ENCODE measurements around the gene TBCC. TPM values are rescaled to one million over a fixed set of nuclear protein-coding genes. Genes with fewer than 3 reads are reported as not detected.

TBCC gene
- total and polyA plus RNA-seq, 7 donors = 13.1 to 41.3 (median 19.1) TPM

- intact Hi-C loops (cut with DNase I) = loop anchor here (2.0 to 10.0 kb wide), 3 partner anchors 67 to 150 kb away; partner anchors contain the start of gene RPL7L1 (in 2 of the 2)
- TF ChIP-seq, protein P1, sequence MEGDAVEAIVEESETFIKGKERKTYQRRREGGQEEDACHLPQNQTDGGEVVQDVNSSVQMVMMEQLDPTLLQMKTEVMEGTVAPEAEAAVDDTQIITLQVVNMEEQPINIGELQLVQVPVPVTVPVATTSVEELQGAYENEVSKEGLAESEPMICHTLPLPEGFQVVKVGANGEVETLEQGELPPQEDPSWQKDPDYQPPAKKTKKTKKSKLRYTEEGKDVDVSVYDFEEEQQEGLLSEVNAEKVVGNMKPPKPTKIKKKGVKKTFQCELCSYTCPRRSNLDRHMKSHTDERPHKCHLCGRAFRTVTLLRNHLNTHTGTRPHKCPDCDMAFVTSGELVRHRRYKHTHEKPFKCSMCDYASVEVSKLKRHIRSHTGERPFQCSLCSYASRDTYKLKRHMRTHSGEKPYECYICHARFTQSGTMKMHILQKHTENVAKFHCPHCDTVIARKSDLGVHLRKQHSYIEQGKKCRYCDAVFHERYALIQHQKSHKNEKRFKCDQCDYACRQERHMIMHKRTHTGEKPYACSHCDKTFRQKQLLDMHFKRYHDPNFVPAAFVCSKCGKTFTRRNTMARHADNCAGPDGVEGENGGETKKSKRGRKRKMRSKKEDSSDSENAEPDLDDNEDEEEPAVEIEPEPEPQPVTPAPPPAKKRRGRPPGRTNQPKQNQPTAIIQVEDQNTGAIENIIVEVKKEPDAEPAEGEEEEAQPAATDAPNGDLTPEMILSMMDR (IDR thresholded peaks at IDR 0.05) = no peak
- H3K4me3 ChIP-seq = peak overlapping the region; percentile 75
- WGBS, 3 donors = 75 to 76% (median 75%) methylated on average over 15 to 22 of the region's 22 CpGs
- peak overlapping the region; percentile 58 for H3K27ac ChIP-seq
- ATAC-seq = no peak
- peak in 1 of 2 donors; percentile 31 for DNase-seq
- H3K36me3 ChIP-seq (ENCODE audit: insufficient read depth in 1 of 2, low read depth in 1 of 2) = no peaks in the 10 kb centered on the region
- H3K9me3 ChIP-seq = no peaks in the 10 kb centered on the region
- no peaks in the 10 kb centered on the region for H3K27me3 ChIP-seq (ENCODE audit: insufficient read depth in 3 of 3, low read length in 2 of 3)
- peaks cover 7% of the 10 kb centered on the region for H3K4me1 ChIP-seq
Observed at GRCh38 chr6:42727627-42728026, 18.3 kb downstream of the TBCC start.

- Histone ChIP-seq H3K27ac (peak overlapping the region; percentile 58), H3K4me3 (peak overlapping the region; percentile 75), H3K36me3 (ENCODE audit: insufficient read depth in 1 of 2, low read depth in 1 of 2) (no peaks in the 10 kb centered on the region), H3K9me3 (no peaks in the 10 kb centered on the region), H3K27me3 (ENCODE audit: insufficient read depth in 3 of 3, low read length in 2 of 3) (no peaks in the 10 kb centered on the region), H3K4me1 (peaks cover 7% of the 10 kb centered on the region)
- TF ChIP-seq, protein P1 (IDR thresholded peaks at IDR 0.05) = no peak
- intact Hi-C loops (cut with DNase I) = loop anchor here (2.0 to 10.0 kb wide), 3 partner anchors 66 to 150 kb away; partner anchors contain the start of gene RPL7L1 (in 2 of the 2)
- DNase-seq = peak; percentile 44 to 67
- WGBS, 3 donors = 18 to 24% (median 19%) methylated on average over 51 to 52 of the region's 52 CpGs
- ATAC-seq = peak; percentile 50 to 59 (median 55)
Observed at GRCh38 chr6:42727087-42727611, 18.8 kb downstream of the TBCC start.

GRCh38 chr6:42726485-42727086, 19.3 kb downstream of the TBCC start:
- intact Hi-C loops (cut with DNase I) = loop anchor here (2.0 to 10.0 kb wide), 3 partner anchors 66 to 151 kb away; partner anchors contain the start of gene RPL7L1 (in 2 of the 2)
- H3K27me3 ChIP-seq (ENCODE audit: insufficient read depth in 3 of 3, low read length in 2 of 3) = no peaks in the 10 kb centered on the region
- no peaks in the 10 kb centered on the region for H3K36me3 ChIP-seq (ENCODE audit: insufficient read depth in 1 of 2, low read depth in 1 of 2)
- WGBS, 3 donors = 1 to 3% (median 3%) methylated on average over 14 of the region's 14 CpGs
- peak overlapping the region; percentile 58 for H3K27ac ChIP-seq
- ATAC-seq (peak; percentile 93 to 97 (median 96)), DNase-seq (peak; percentile 63 to 80)
- H3K9me3 ChIP-seq = no peaks in the 10 kb centered on the region
- H3K4me3 ChIP-seq = peak overlapping the region; percentile 75
- TF ChIP-seq, protein P1 (IDR thresholded peaks at IDR 0.05) = peak; percentile 95
- peaks cover 7% of the 10 kb centered on the region for H3K4me1 ChIP-seq

DNA sequence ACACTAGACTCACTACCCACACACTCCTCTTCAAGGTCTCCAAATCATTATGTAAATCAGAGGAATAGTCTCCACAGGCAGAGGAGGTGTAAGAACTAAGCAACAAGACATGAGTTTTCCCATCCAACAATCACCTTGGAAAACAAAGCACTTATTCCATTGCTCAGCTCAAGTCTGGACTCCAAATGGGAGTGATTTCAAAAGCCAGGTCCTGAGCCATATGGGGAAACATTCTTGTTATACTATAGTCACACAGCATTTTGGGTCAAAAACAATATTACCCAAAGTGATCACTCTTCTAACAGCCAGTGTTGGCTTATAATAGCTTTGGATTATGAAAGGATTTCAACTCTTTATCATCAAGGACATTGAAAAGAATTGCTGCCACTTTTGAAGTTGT, 19.9 kb downstream of the TBCC start:
- Histone ChIP-seq H3K27ac (peak overlapping the region; percentile 58), H3K4me3 (peak overlapping the region; percentile 75), H3K27me3 (ENCODE audit: insufficient read depth in 3 of 3, low read length in 2 of 3) (no peaks in the 10 kb centered on the region), H3K36me3 (ENCODE audit: insufficient read depth in 1 of 2, low read depth in 1 of 2) (no peaks in the 10 kb centered on the region), H3K9me3 (no peaks in the 10 kb centered on the region), H3K4me1 (peaks cover 7% of the 10 kb centered on the region)
- ATAC-seq (no peak), DNase-seq (no peak)
- intact Hi-C loops (cut with DNase I) = loop anchor here (2.0 to 10.0 kb wide), 3 partner anchors 65 to 151 kb away; partner anchors contain the start of gene RPL7L1 (in 2 of the 2)
- TF ChIP-seq, protein P1 (IDR thresholded peaks at IDR 0.05) = no peak
